ENCODE results near the gene ATP6V1F. TPM values are rescaled to one million over a fixed set of nuclear protein-coding genes. Genes with fewer than 3 reads are reported as not detected.

The ATP6V1F gene
- polyA plus RNA-seq, 2 donors, result 260 to 273 TPM

GRCh38 chr7:128848289-128849155 lies 14.1 kb upstream of the ATP6V1F start:
- 91 to 92% methylated on average over 31 of the region's 31 CpGs for WGBS, 2 donors
- H3K4me1 ChIP-seq (ENCODE audit: control insufficient read depth in 2 of 2, insufficient read depth in 2 of 2, low read length in 1 of 2), result no peaks in the 10 kb centered on the region
- no peaks in the 10 kb centered on the region for H3K27me3 ChIP-seq (ENCODE audit: control insufficient read depth in 1 of 2, insufficient read depth in 2 of 2, low read length in 2 of 2)
- H3K27ac ChIP-seq (ENCODE audit: low read depth in 2 of 2, low read length in 1 of 2), result no peak overlapping the region
- H3K4me3 ChIP-seq (ENCODE audit: low read depth in 1 of 2, low read length in 2 of 2), result no peak overlapping the region
- no peaks in the 10 kb centered on the region for H3K9me3 ChIP-seq (ENCODE audit: control insufficient read depth in 2 of 2, insufficient read depth in 1 of 2, low read depth in 1 of 2, low read length in 1 of 2)
- H3K36me3 ChIP-seq (ENCODE audit: control insufficient read depth in 2 of 2, insufficient read depth in 2 of 2, low read length in 1 of 2), result peaks cover 0 to 11% of the 10 kb centered on the region in 2 donors

- Histone ChIP-seq H3K9me3 (ENCODE audit: control insufficient read depth in 2 of 2, insufficient read depth in 1 of 2, low read depth in 1 of 2, low read length in 1 of 2) (no peaks in the 10 kb centered on the region), H3K36me3 (ENCODE audit: control insufficient read depth in 2 of 2, insufficient read depth in 2 of 2, low read length in 1 of 2) (peaks cover 0 to 12% of the 10 kb centered on the region in 2 donors), H3K4me1 (ENCODE audit: control insufficient read depth in 2 of 2, insufficient read depth in 2 of 2, low read length in 1 of 2) (no peaks in the 10 kb centered on the region), H3K27ac (ENCODE audit: low read depth in 2 of 2, low read length in 1 of 2) (no peak overlapping the region), H3K4me3 (ENCODE audit: low read depth in 1 of 2, low read length in 2 of 2) (no peak overlapping the region), H3K27me3 (ENCODE audit: control insufficient read depth in 1 of 2, insufficient read depth in 2 of 2, low read length in 2 of 2) (no peaks in the 10 kb centered on the region)
- 90 to 94% methylated on average over 16 of the region's 16 CpGs for WGBS, 2 donors
These were observed 13.5 kb upstream of the ATP6V1F start for GRCh38 chr7:128849156-128849515.

GRCh38 chr7:128849804-128850490 lies 12.7 kb upstream of the ATP6V1F start:
- WGBS, 2 donors, result 85 to 88% methylated on average over 18 of the region's 18 CpGs
- no peak overlapping the region for H3K27ac ChIP-seq (ENCODE audit: low read depth in 2 of 2, low read length in 1 of 2)
- H3K4me3 ChIP-seq (ENCODE audit: low read depth in 1 of 2, low read length in 2 of 2), result no peak overlapping the region
- H3K9me3 ChIP-seq (ENCODE audit: control insufficient read depth in 2 of 2, insufficient read depth in 1 of 2, low read depth in 1 of 2, low read length in 1 of 2), result no peaks in the 10 kb centered on the region
- H3K36me3 ChIP-seq (ENCODE audit: control insufficient read depth in 2 of 2, insufficient read depth in 2 of 2, low read length in 1 of 2), result peaks cover 0 to 14% of the 10 kb centered on the region in 2 donors
- no peaks in the 10 kb centered on the region for H3K27me3 ChIP-seq (ENCODE audit: control insufficient read depth in 1 of 2, insufficient read depth in 2 of 2, low read length in 2 of 2)
- H3K4me1 ChIP-seq (ENCODE audit: control insufficient read depth in 2 of 2, insufficient read depth in 2 of 2, low read length in 1 of 2), result peaks cover 0 to 1% of the 10 kb centered on the region in 2 donors

- Histone ChIP-seq H3K27ac (ENCODE audit: low read depth in 2 of 2, low read length in 1 of 2) (no peak overlapping the region), H3K27me3 (ENCODE audit: control insufficient read depth in 1 of 2, insufficient read depth in 2 of 2, low read length in 2 of 2) (no peaks in the 10 kb centered on the region), H3K4me3 (ENCODE audit: low read depth in 1 of 2, low read length in 2 of 2) (no peak overlapping the region), H3K9me3 (ENCODE audit: control insufficient read depth in 2 of 2, insufficient read depth in 1 of 2, low read depth in 1 of 2, low read length in 1 of 2) (no peaks in the 10 kb centered on the region), H3K4me1 (ENCODE audit: control insufficient read depth in 2 of 2, insufficient read depth in 2 of 2, low read length in 1 of 2) (peaks cover 2 to 13% of the 10 kb centered on the region in 2 donors), H3K36me3 (ENCODE audit: control insufficient read depth in 2 of 2, insufficient read depth in 2 of 2, low read length in 1 of 2) (peaks cover 0 to 14% of the 10 kb centered on the region in 2 donors)
- 87 to 89% methylated on average over 28 of the region's 28 CpGs for WGBS, 2 donors
These were observed 10.0 kb upstream of the ATP6V1F start for GRCh38 chr7:128852537-128853254.

- no peak overlapping the region for H3K27ac ChIP-seq (ENCODE audit: low read depth in 2 of 2, low read length in 1 of 2)
- no peaks in the 10 kb centered on the region for H3K9me3 ChIP-seq (ENCODE audit: control insufficient read depth in 2 of 2, insufficient read depth in 1 of 2, low read depth in 1 of 2, low read length in 1 of 2)
- 73 to 75% methylated on average over 23 of the region's 23 CpGs for WGBS, 2 donors
- no peaks in the 10 kb centered on the region for H3K27me3 ChIP-seq (ENCODE audit: control insufficient read depth in 1 of 2, insufficient read depth in 2 of 2, low read length in 2 of 2)
- peaks cover 0 to 7% of the 10 kb centered on the region in 2 donors for H3K36me3 ChIP-seq (ENCODE audit: control insufficient read depth in 2 of 2, insufficient read depth in 2 of 2, low read length in 1 of 2)
- H3K4me3 ChIP-seq (ENCODE audit: low read depth in 1 of 2, low read length in 2 of 2), result no peak overlapping the region
- peaks cover 2 to 17% of the 10 kb centered on the region in 2 donors for H3K4me1 ChIP-seq (ENCODE audit: control insufficient read depth in 2 of 2, insufficient read depth in 2 of 2, low read length in 1 of 2)
These were observed 8.9 kb upstream of the ATP6V1F start for GRCh38 chr7:128853799-128854198.

GRCh38 chr7:128854396-128854795 lies 8.3 kb upstream of the ATP6V1F start:
- H3K27ac ChIP-seq (ENCODE audit: low read depth in 2 of 2, low read length in 1 of 2), result no peak overlapping the region
- no peak overlapping the region for H3K4me3 ChIP-seq (ENCODE audit: low read depth in 1 of 2, low read length in 2 of 2)
- peaks cover 2 to 17% of the 10 kb centered on the region in 2 donors for H3K4me1 ChIP-seq (ENCODE audit: control insufficient read depth in 2 of 2, insufficient read depth in 2 of 2, low read length in 1 of 2)
- peaks cover 0 to 7% of the 10 kb centered on the region in 2 donors for H3K36me3 ChIP-seq (ENCODE audit: control insufficient read depth in 2 of 2, insufficient read depth in 2 of 2, low read length in 1 of 2)
- 89 to 90% methylated on average over 21 of the region's 21 CpGs for WGBS, 2 donors
- H3K9me3 ChIP-seq (ENCODE audit: control insufficient read depth in 2 of 2, insufficient read depth in 1 of 2, low read depth in 1 of 2, low read length in 1 of 2), result no peaks in the 10 kb centered on the region
- H3K27me3 ChIP-seq (ENCODE audit: control insufficient read depth in 1 of 2, insufficient read depth in 2 of 2, low read length in 2 of 2), result no peaks in the 10 kb centered on the region

- Histone ChIP-seq H3K27me3 (ENCODE audit: control insufficient read depth in 1 of 2, insufficient read depth in 2 of 2, low read length in 2 of 2) (no peaks in the 10 kb centered on the region), H3K9me3 (ENCODE audit: control insufficient read depth in 2 of 2, insufficient read depth in 1 of 2, low read depth in 1 of 2, low read length in 1 of 2) (no peaks in the 10 kb centered on the region), H3K27ac (ENCODE audit: low read depth in 2 of 2, low read length in 1 of 2) (no peak overlapping the region), H3K4me3 (ENCODE audit: low read depth in 1 of 2, low read length in 2 of 2) (no peak overlapping the region), H3K4me1 (ENCODE audit: control insufficient read depth in 2 of 2, insufficient read depth in 2 of 2, low read length in 1 of 2) (peaks cover 2 to 27% of the 10 kb centered on the region in 2 donors), H3K36me3 (ENCODE audit: control insufficient read depth in 2 of 2, insufficient read depth in 2 of 2, low read length in 1 of 2) (peaks cover 0 to 7% of the 10 kb centered on the region in 2 donors)
- WGBS, 2 donors, result 83 to 84% methylated on average over 3 of the region's 3 CpGs
These were observed 7.1 kb upstream of the ATP6V1F start for GRCh38 chr7:128855559-128855958.

GRCh38 chr7:128856001-128856718 lies 6.5 kb upstream of the ATP6V1F start:
- H3K27me3 ChIP-seq (ENCODE audit: control insufficient read depth in 1 of 2, insufficient read depth in 2 of 2, low read length in 2 of 2), result no peaks in the 10 kb centered on the region

More at GRCh38 chr7:128856001-128856718, 6.5 kb upstream of the ATP6V1F start:
- Histone ChIP-seq H3K4me1 (ENCODE audit: control insufficient read depth in 2 of 2, insufficient read depth in 2 of 2, low read length in 1 of 2) (peaks cover 2 to 27% of the 10 kb centered on the region in 2 donors), H3K4me3 (ENCODE audit: low read depth in 1 of 2, low read length in 2 of 2) (no peak overlapping the region), H3K27ac (ENCODE audit: low read depth in 2 of 2, low read length in 1 of 2) (no peak overlapping the region), H3K9me3 (ENCODE audit: control insufficient read depth in 2 of 2, insufficient read depth in 1 of 2, low read depth in 1 of 2, low read length in 1 of 2) (no peaks in the 10 kb centered on the region), H3K36me3 (ENCODE audit: control insufficient read depth in 2 of 2, insufficient read depth in 2 of 2, low read length in 1 of 2) (peaks cover 0 to 7% of the 10 kb centered on the region in 2 donors)
- WGBS, 2 donors, result 78 to 87% methylated on average over 17 of the region's 17 CpGs
